NCI-H82 (cell line): ENCODE measurements around the gene GCK.

Source experiments
- DNase-seq: peaks from one replicate; lab custom pipeline; 2025; lab: John Stamatoyannopoulos, UW

Gene GCK

GRCh38 chr7:44189286-44189992 lies at the start of gene GCK:
Gene GCK, minus strand, starts transcription at chr7:44189439. Its CDS starts 486 bp downstream, at chr7:44188953.
- DNase-seq = no peak

- no peak for DNase-seq
Measured at GRCh38 chr7:44238116-44238695, 49.0 kb upstream of the GCK start.

DNA sequence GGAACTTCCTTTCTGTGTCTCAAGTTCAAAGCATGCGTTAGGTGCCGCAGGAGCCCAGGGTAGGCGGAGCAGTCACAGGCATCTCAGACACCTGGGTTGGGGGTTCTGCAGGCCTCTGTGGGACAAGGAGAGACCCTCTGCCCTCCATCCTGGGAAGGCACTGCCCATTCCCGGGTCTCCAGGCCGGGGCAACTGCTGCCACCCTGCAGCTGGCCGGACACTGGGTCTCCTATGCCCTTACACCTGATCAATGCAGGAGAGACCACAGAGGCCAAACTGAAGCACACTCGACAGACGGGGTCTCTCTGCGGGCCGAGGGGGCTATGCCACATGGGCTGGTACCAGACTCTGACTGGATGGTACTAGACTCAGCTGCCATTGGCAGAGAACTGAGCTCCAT lies 48.5 kb upstream of the GCK start:
- DNase-seq = no peak

- peak; percentile 51 for DNase-seq
Measured at GRCh38 chr7:44236333-44236728, 47.1 kb upstream of the GCK start.

GRCh38 chr7:44235582-44236332 lies 46.5 kb upstream of the GCK start:
- DNase-seq = peak; percentile 66

- no peak for DNase-seq
Measured at GRCh38 chr7:44235066-44235465, 45.8 kb upstream of the GCK start.

DNA sequence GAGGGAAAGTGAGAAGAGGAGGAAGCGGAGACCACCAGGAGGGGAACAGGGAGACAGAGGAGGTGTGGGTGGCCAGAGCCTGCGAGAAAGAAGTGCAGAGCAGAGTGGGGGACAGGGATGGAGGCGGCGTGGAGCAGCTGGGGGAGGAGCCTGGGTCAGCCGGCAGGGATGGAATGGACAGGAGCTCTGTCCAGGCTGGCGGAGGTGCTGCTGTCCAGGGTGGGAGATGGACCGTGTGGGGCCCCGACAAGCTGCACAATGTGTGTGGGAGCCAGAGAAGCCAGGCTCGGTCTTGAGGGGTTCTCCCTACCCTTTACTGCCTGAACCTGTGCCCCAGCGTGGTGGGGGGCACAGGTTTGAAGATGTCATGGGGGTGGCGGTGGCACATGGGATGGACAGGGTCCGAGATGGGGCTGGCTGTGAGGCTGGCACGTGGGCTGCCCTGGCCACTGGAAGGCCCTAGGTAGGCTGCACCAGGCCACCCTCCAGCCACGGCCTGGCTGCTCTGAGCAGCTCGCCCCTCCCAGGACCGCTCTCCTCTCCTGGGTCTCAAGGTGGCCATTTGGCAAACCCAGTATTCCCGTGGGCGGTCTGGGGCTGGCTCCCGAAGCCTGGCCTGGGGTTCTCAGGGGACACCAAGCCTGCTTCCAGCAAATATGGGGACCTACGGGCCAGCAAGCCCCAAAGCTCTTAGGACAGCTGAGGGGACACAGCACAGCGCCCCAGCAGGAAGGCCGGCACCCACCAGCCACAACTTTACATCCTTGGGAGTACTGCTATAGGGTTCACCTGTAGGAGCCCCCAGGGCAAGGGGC lies 43.9 kb upstream of the GCK start:
- DNase-seq = no peak

GRCh38 chr7:44232396-44232795 lies 43.2 kb upstream of the GCK start:
- no peak for DNase-seq

DNA sequence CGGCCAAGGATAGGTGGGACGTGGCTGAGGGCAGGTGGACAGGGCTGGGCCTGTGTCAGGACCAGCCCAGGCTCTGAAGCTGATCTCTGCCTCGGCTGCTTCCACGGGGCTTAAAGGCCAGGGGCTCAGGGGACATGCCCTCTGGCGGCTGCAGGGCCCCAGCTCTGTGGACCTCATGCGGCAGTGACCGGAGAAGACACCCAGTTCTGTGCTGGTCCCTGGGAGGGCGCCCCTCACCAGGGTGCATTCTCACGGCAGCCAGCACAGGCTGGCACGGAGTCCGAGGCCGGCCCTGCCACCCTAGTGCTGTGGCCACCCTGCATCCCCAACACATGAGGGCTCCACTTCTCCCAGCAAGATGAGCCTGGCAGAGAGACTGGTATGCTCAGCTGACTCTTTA lies 41.8 kb upstream of the GCK start:
- DNase-seq = no peak

DNA sequence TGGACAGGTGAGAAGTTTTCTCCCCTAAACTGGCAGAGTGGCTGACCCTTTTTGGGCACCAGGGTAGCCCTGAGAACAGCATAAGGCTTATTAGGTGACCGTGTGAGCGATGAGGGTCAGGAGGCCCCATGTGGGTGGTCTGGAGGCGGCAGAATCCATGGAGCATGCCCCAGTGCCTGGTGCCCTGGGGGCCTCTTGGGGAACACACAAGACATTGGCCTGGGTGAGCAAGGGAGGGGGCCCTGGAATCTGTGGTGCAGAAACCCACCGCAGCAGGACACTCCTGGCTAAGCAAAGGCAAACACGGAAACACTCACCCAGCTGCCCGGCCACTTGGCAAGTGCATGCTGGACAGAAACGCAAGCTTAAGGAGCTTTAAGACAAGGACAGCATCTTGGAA lies 41.0 kb upstream of the GCK start:
- no peak for DNase-seq

DNA sequence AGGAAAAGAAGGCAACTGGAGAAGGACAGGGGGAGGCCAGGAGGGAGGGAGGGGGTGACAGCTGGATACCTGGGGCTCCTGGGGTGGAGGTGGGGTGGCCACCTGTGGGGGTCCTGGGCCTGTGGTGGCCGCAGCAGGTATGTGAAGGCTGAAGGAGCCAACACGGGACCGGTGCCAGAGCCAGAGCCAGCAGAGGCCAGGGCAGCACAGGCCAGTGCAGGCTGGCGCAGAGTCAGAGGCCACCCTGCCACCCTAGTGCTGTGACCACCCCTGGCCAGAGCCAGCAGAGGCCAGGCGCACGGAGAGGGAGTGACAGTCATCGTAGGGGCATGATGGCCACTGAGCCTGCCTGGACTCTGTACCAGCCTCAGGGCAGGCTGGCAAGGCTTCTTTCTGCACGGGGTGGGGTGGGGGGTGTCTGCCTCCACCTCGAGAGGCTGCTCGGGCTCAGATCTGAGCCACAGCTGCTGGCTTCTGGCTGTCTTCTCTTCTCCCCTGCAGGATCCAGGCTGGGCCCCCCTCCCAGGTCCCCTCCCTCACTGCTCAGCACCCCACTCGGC lies 40.4 kb upstream of the GCK start:
- no peak for DNase-seq

DNA sequence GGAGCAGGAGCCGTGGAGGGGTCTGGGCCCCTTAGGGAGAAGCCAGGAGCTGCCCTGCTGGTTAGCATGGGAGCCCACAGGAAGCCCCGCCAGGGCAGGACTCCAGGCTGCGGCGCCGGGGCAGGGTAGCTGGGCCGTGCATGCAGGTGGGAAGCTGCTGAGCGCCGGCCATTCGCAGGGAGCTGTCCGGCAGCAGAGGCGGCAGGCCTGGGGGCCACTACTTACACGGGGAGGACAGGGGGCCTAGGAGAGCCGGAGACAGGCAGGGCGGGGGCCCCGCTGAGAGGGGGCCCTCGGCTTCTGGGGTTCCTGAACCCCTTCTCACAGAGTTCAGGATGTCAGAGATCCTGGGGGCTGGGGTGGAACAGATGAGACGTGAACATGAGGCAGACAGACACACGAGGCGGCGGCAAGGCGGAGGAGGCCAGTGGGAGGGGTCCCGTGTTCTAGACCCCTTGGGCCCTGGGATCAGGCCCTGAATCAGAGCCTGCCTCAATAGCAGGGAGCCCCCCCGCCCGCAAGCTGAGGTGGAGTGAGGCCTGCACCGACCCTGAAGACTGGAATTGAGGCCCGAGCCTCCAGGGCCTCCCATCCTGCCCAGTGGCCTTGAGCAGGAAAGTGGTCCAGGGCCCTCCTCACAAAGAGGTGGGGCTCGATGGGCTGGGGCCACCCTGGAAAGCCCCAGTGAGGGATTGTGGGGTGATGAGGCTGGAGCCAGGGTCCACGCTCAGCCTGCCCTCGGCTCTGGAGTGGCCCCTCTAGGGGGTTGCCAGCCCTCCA lies 39.5 kb upstream of the GCK start:
- DNase-seq = no peak

DNA sequence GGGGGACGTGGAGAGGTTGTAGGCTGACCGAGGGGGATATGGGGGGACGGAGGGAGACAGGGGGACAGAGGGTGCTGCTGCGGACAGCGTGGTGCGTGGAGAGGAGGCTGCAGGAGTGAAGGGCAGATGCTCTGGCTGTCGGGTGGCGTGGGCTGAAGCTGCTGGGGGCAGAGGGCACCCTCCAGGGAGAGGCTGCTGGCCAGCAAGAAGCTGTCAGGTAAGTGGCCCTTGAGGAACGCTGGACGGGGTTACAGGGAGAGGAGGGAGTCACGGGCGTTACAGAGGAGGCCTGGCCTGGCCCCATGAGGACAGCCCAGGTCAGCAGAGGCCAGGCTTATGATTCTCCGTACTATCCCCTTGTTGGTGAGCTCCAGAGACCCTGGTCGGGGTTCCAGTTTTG lies 38.7 kb upstream of the GCK start:
- DNase-seq = no peak

DNA sequence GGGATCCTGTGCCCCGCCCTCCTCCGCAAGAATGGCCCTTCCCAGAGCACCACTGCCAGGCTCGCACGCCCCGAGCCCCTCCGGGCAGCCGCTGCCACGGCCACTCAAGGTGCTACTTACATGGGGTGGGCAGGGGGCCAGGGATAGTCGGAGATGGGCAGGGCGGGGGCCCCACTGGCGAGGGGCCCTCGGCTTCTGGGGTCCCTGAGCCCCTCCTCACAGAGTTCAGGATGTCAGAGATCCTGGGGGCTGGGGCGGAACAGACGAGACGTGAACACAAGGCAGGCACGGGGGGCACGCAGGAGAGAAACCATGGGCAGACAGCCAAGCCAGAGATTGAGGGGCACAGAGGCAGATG lies 37.1 kb upstream of the GCK start:
- no peak for DNase-seq

- DNase-seq = peak; percentile 33
Measured at GRCh38 chr7:44225566-44226395, 36.5 kb upstream of the GCK start.

- DNase-seq = no peak
Measured at GRCh38 chr7:44224974-44225565, 35.8 kb upstream of the GCK start.

- peak; percentile 89 for DNase-seq
Measured at GRCh38 chr7:44224080-44224973, 35.1 kb upstream of the GCK start.

DNA sequence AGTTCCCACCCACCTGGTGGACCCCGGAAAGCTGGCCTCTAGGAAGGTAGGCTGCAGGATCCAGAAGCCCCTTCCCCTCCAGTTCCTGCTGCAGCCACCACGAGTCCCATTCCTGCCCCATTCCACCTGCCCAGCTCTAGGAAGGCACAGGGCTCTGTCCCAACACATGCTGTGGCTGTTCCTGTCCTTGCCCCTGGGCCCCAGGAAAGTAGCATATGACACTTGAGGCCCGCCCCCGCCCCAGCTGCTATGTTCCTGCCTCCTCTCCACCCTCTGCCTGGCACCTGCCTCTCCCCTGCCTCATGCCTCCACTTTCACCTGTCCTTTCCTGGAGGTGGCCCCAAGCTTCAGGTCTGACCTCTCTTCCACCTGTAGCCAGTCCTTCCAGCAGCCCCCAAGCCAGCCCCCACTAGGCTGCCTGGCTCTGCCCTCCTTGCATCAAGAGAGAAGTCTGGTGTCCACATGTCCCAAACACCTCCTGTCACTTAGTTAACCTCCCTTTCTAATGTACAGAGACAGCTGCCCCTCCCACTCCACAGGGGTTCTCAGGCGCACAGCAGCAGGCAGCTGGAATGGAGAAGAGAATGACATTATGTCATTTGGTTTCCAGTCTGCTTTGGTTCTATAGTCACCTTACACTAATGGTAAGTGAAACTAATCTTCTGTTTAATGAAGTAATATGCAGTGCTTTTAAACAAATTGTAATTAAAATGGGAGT lies 34.3 kb upstream of the GCK start:
- DNase-seq = peak; percentile 49
